Measurements from ENCODE around the gene VGLL4.
A peak's percentile ranks its signal among the peaks of the same experiment; 100 is the strongest.
"Not testable (repeated sequence)": the region's sequence is repeated elsewhere in the genome, so short reads cannot be mapped to it uniquely, and the experiment has no call there.

VGLL4 gene

GRCh38 chr3:11643605-11644087 lies at the start of gene VGLL4:
TSS of gene VGLL4 (minus strand) at chr3:11643915. CDS start at chr3:11643518, 397 bp downstream.
- TF ChIP-seq CTCF (IDR thresholded peaks at IDR 0.05; ENCODE audit: low read depth, low read length) = peak; percentile 24
- peak; percentile 70 for DNase-seq (ENCODE audit: extremely low read depth, low read depth)

- DNase-seq (ENCODE audit: extremely low read depth, low read depth) = no peak
- no peak for TF ChIP-seq CTCF (IDR thresholded peaks at IDR 0.05; ENCODE audit: low read depth, low read length)
Observed at GRCh38 chr3:11692532-11692813, 48.8 kb upstream of the VGLL4 start.

GRCh38 chr3:11691767-11692531 lies 48.2 kb upstream of the VGLL4 start:
- no peak for TF ChIP-seq CTCF (IDR thresholded peaks at IDR 0.05; ENCODE audit: low read depth, low read length)
- no peak for DNase-seq (ENCODE audit: extremely low read depth, low read depth)

GRCh38 chr3:11690863-11691766 lies 47.4 kb upstream of the VGLL4 start:
- no peak for TF ChIP-seq CTCF (IDR thresholded peaks at IDR 0.05; ENCODE audit: low read depth, low read length)
- no peak for DNase-seq (ENCODE audit: extremely low read depth, low read depth)

GRCh38 chr3:11689749-11690148 lies 46.0 kb upstream of the VGLL4 start:
- DNase-seq (ENCODE audit: extremely low read depth, low read depth) = no peak
- no peak for TF ChIP-seq CTCF (IDR thresholded peaks at IDR 0.05; ENCODE audit: low read depth, low read length)

GRCh38 chr3:11684980-11685379 lies 41.3 kb upstream of the VGLL4 start:
- not testable (repeated sequence) for DNase-seq (ENCODE audit: extremely low read depth, low read depth)

- no peak for TF ChIP-seq CTCF (IDR thresholded peaks at IDR 0.05; ENCODE audit: low read depth, low read length)
- no peak for DNase-seq (ENCODE audit: extremely low read depth, low read depth)
Observed at GRCh38 chr3:11680509-11680908, 36.8 kb upstream of the VGLL4 start.

All from AG09319 (cell line).